ENCODE data around the gene TMIGD2. TPM values are rescaled to one million over a fixed set of nuclear protein-coding genes. Genes with fewer than 3 reads are reported as not detected.

The TMIGD2 gene
- total RNA-seq, 1 donor from 2014 or later, result not detected

GRCh38 chr19:4310247-4311121 lies 8.3 kb upstream of the TMIGD2 start:
- Mint-ChIP-seq H3K36me3 (ENCODE audit: low read depth) (no peaks in the 10 kb centered on the region), H3K27ac (no peak overlapping the region), H3K4me3 (no peak overlapping the region), H3K9me3 (no peaks in the 10 kb centered on the region), H3K4me1 (no peaks in the 10 kb centered on the region), H3K27me3 (peaks cover 3% of the 10 kb centered on the region)
- ATAC-seq (ENCODE audit: low read depth) (no peak), DNase-seq (no peak)
- no peak for TF ChIP-seq CTCF (IDR thresholded peaks at IDR 0.05)
- intact Hi-C loops (cut with micrococcal nuclease), result no loop called here
- CTCF ChIA-PET, result no interaction called here
- POLR2A ChIA-PET, result no interaction called here

GRCh38 chr19:4305659-4306058 lies 3.5 kb upstream of the TMIGD2 start:
- Mint-ChIP-seq H3K4me3 (no peak overlapping the region), H3K9me3 (no peaks in the 10 kb centered on the region), H3K27me3 (peaks cover 8% of the 10 kb centered on the region), H3K27ac (no peak overlapping the region), H3K36me3 (ENCODE audit: low read depth) (no peaks in the 10 kb centered on the region), H3K4me1 (peaks cover 7% of the 10 kb centered on the region)
- DNase-seq (no peak), ATAC-seq (ENCODE audit: low read depth) (no peak)
- TF ChIP-seq CTCF (IDR thresholded peaks at IDR 0.05), result no peak
- ChIA-PET CTCF (no interaction called here), POLR2A (no interaction called here)
- intact Hi-C loops (cut with micrococcal nuclease), result no loop called here

GRCh38 chr19:4305257-4305612 lies 3.0 kb upstream of the TMIGD2 start:
- CTCF ChIA-PET, result no interaction called here
- no peak for TF ChIP-seq CTCF (IDR thresholded peaks at IDR 0.05)
- intact Hi-C loops (cut with micrococcal nuclease), result no loop called here
- ATAC-seq (ENCODE audit: low read depth) (no peak), DNase-seq (no peak)
- no peak overlapping the region for H3K4me3 Mint-ChIP-seq
- H3K4me1 Mint-ChIP-seq, result peaks cover 7% of the 10 kb centered on the region
- H3K36me3 Mint-ChIP-seq (ENCODE audit: low read depth), result no peaks in the 10 kb centered on the region
- H3K27ac Mint-ChIP-seq, result no peak overlapping the region
- POLR2A ChIA-PET, result no interaction called here
- no peaks in the 10 kb centered on the region for H3K9me3 Mint-ChIP-seq
- peaks cover 10% of the 10 kb centered on the region for H3K27me3 Mint-ChIP-seq

GRCh38 chr19:4304538-4305256 lies 2.5 kb upstream of the TMIGD2 start, which contains the start of gene FSD1:
TSS of gene FSD1 (plus strand) at chr19:4304598. CDS start at chr19:4304747, 149 bp downstream.
- Mint-ChIP-seq H3K9me3 (no peaks in the 10 kb centered on the region), H3K36me3 (ENCODE audit: low read depth) (no peaks in the 10 kb centered on the region), H3K27me3 (peaks cover 10% of the 10 kb centered on the region), H3K27ac (no peak within 1 kb of the TSS), H3K4me1 (peaks cover 7% of the 10 kb centered on the region), H3K4me3 (peak within 1 kb of the TSS; percentile 41)
- ChIA-PET POLR2A (no interaction called here), CTCF (no interaction called here)
- intact Hi-C loops (cut with micrococcal nuclease), result no loop called here
- TF ChIP-seq CTCF (IDR thresholded peaks at IDR 0.05), result no peak
- ATAC-seq (ENCODE audit: low read depth), result peak; percentile 84
- peak; percentile 61 for DNase-seq

GRCh38 chr19:4303819-4304537 lies 1.8 kb upstream of the TMIGD2 start:
- intact Hi-C loops (cut with micrococcal nuclease), result no loop called here
- TF ChIP-seq CTCF (IDR thresholded peaks at IDR 0.05), result no peak
- POLR2A ChIA-PET, result no interaction called here
- ATAC-seq (ENCODE audit: low read depth) (no peak), DNase-seq (no peak)
- CTCF ChIA-PET, result no interaction called here
- H3K4me3 Mint-ChIP-seq, result peak overlapping the region; percentile 41
- no peak overlapping the region for H3K27ac Mint-ChIP-seq
- H3K27me3 Mint-ChIP-seq, result peaks cover 10% of the 10 kb centered on the region
- no peaks in the 10 kb centered on the region for H3K9me3 Mint-ChIP-seq
- peaks cover 7% of the 10 kb centered on the region for H3K4me1 Mint-ChIP-seq
- H3K36me3 Mint-ChIP-seq (ENCODE audit: low read depth), result no peaks in the 10 kb centered on the region
